GM12878 (cell line): ENCODE results near the gene KCNQ1OT1. TPM values are rescaled to one million over a fixed set of nuclear protein-coding genes. Genes with fewer than 3 reads are reported as not detected.

Experiments used
- ATAC-seq: fragments of 200-7000 bp; cut with Tn5 transposase; 3 replicates; pipeline ENCODE4 v1.9.1; 2020; ENCODE audit warnings: mild to moderate bottlenecking, moderate library complexity
- BruUV-seq: library from RNA; stranded (reverse); fragments of 400-500 nt; replicated peaks from 2 replicates; lab custom pipeline; 2021; lab: Mats Ljungman, UMichigan
- CTCF ChIA-PET: fragments of 300-600 bp; sonication (Branson Sonifier 250); formaldehyde crosslinking; extraction: SDS; loops from one replicate; lab custom pipeline; 2021; ENCODE audit warnings: inconsistent platforms; lab: Yijun Ruan, JAX
- POLR2A ChIA-PET: fragments of 350-600 bp; formaldehyde crosslinking; extraction: SDS; loops from one replicate; lab custom pipeline; 2021; ENCODE audit warnings: inconsistent platforms; lab: Charles Lee
- RAD21 ChIA-PET: fragments of 300-600 bp; sonication (Branson Sonifier 250); formaldehyde crosslinking; loops from one replicate; lab custom pipeline; 2023; ENCODE audit warnings: antibody characterized with exemption; ENCODE audit not compliant: unreplicated experiment; lab: Charles Lee
- SMC1A ChIA-PET: fragments of 300-600 bp; sonication (Branson Sonifier 250); formaldehyde crosslinking; loops from one replicate; lab custom pipeline; 2023; ENCODE audit not compliant: unreplicated experiment, uncharacterized antibody; lab: Charles Lee
- DNase-seq: peaks from one replicate; pipeline ENCODE4 v3.0.0-alpha.2; 2011; ENCODE audit warnings: low read depth, low spot score
- FAIRE-seq: peaks from 3 replicates; lab custom pipeline; 2011; peaks lifted over from hg19 to GRCh38; lab: Jason Lieb, UNC
- H2AFZ ChIP-seq: 2 replicates; pipeline ENCODE4 v1.6.0; 2011; ENCODE audit warnings: low read depth, low read length, control low read depth; ENCODE audit not compliant: control insufficient read depth
- H3K27ac ChIP-seq: 2 replicates; pipeline ENCODE4 v1.5.1; 2011; ENCODE audit warnings: control low read depth; ENCODE audit not compliant: control insufficient read depth, insufficient read depth
- H3K27me3 ChIP-seq, 2 experiments: replicated peaks in 1 of 2; 2 replicates each; pipeline versions ENCODE4 v1.6.0 to v1.6.1; 2011; ENCODE audit warnings: low read length in 1 of 2; ENCODE audit not compliant: control insufficient read depth in 2 of 2, insufficient read depth in 2 of 2
- H3K36me3 ChIP-seq, 2 experiments: 2 replicates each; pipeline ENCODE4 v1.5.1; 2011; ENCODE audit warnings: low read length in 1 of 2; ENCODE audit not compliant: control insufficient read depth in 2 of 2, insufficient read depth in 2 of 2
- H3K4me1 ChIP-seq: 2 replicates; pipeline ENCODE4 v1.6.1; 2011; ENCODE audit warnings: mild to moderate bottlenecking, low read length, moderate library complexity, mixed read lengths; ENCODE audit not compliant: control insufficient read depth, insufficient read depth
- H3K4me2 ChIP-seq: 2 replicates; pipeline ENCODE4 v1.6.0; 2011; ENCODE audit warnings: control low read depth; ENCODE audit not compliant: control insufficient read depth, insufficient read depth
- H3K4me3 ChIP-seq: fragments of 200-600 bp; sonication (generic); 2 replicates; pipeline ENCODE4 v1.5.1; 2016
- H3K79me2 ChIP-seq: 2 replicates; pipeline ENCODE4 v1.6.0; 2011; ENCODE audit warnings: low read length; ENCODE audit not compliant: control insufficient read depth, insufficient read depth
- H3K9ac ChIP-seq: 2 replicates; pipeline ENCODE4 v1.8.0; 2011; ENCODE audit warnings: low read length, control low read depth, mixed read lengths; ENCODE audit not compliant: control insufficient read depth, insufficient read depth
- H3K9me3 ChIP-seq: replicated peaks from 3 replicates; pipeline ENCODE4 v1.5.1; 2011; ENCODE audit warnings: mild to moderate bottlenecking, low read length; ENCODE audit not compliant: control insufficient read depth, insufficient read depth
- H4K20me1 ChIP-seq: 2 replicates; pipeline ENCODE4 v1.6.0; 2011; ENCODE audit not compliant: control insufficient read depth, insufficient read depth
- ATF7 ChIP-seq: fragments of 450-650 bp; IDR thresholded peaks from 2 replicates; pipeline ENCODE4 v1.6.1; 2016; ENCODE audit warnings: low read depth, mild to moderate bottlenecking
- BHLHE40 ChIP-seq, 2 experiments: fragments of 450-650 bp in 1 of 2; IDR thresholded peaks; 2 replicates each; pipeline ENCODE4 v1.6.1; 2011 to 2017; ENCODE audit warnings: low read depth in 2 of 2, borderline replicate concordance in 1 of 2, improper control_type of control experiment in 1 of 2, low read length in 1 of 2, mild to moderate bottlenecking in 1 of 2
- BRCA1 ChIP-seq: IDR thresholded peaks from 2 replicates; pipeline ENCODE4 v1.6.1; 2011; ENCODE audit warnings: low read depth, low read length, improper control_type of control experiment
- EZH2 ChIP-seq: IDR thresholded peaks from 2 replicates; pipeline ENCODE4 v1.6.1; 2012; ENCODE audit warnings: low read depth, mild to moderate bottlenecking, control low read depth, inconsistent platforms, low read length, borderline replicate concordance; ENCODE audit not compliant: control insufficient read depth
- HDAC2 ChIP-seq: fragments of 200-600 bp; sonication (generic); IDR thresholded peaks from 2 replicates; pipeline ENCODE4 v1.6.1; 2017
- KLF5 ChIP-seq: fragments of 450-650 bp; IDR thresholded peaks from 2 replicates; pipeline ENCODE4 v1.6.1; 2014; ENCODE audit warnings: mild to moderate bottlenecking; ENCODE audit not compliant: partially characterized antibody
- POLR2A ChIP-seq: IDR thresholded peaks from 2 replicates; pipeline ENCODE4 v1.6.1; 2011; ENCODE audit warnings: low read depth, mild to moderate bottlenecking, low read length
- RAD21 ChIP-seq: IDR thresholded peaks from 2 replicates; pipeline ENCODE4 v1.6.1; 2011; ENCODE audit warnings: mild to moderate bottlenecking, low read depth, low read length, moderate library complexity; ENCODE audit not compliant: insufficient read depth
- SIX5 ChIP-seq: IDR thresholded peaks from 2 replicates; pipeline ENCODE4 v1.6.1; 2011; ENCODE audit warnings: mild to moderate bottlenecking, low read depth, low read length, moderate library complexity; ENCODE audit not compliant: severe bottlenecking
- SREBF1 ChIP-seq: IDR thresholded peaks from 2 replicates; pipeline ENCODE4 v1.6.1; 2012; ENCODE audit warnings: mild to moderate bottlenecking, low read length
- SRF ChIP-seq, 2 experiments: IDR thresholded peaks; 2 replicates each; pipeline ENCODE4 v1.6.1; 2011; ENCODE audit warnings: low read depth in 2 of 2, low read length in 2 of 2, mild to moderate bottlenecking in 1 of 2, moderate library complexity in 1 of 2
- TCF3 ChIP-seq: IDR thresholded peaks from 2 replicates; pipeline ENCODE4 v1.6.1; 2012; ENCODE audit warnings: low read depth, mild to moderate bottlenecking, low read length, borderline replicate concordance; ENCODE audit not compliant: insufficient read depth
- WGBS: methylation state at CpG from one replicate; pipeline ENCODE4 v1.1.6; 2016; ENCODE audit warnings: low lambda C conversion rate; ENCODE audit not compliant: insufficient replicate concordance, insufficient coverage; ENCODE audit errors: missing lambda C conversion rate; 5-methylcytosine and 5-hydroxymethylcytosine counted together
- in situ Hi-C: fragments of 300-500 bp; cut with MboI; formaldehyde crosslinking; loops from 9 replicates; pipeline ENCODE4 v1.14.3; 2018; ENCODE audit warnings: mixed read lengths
- intact Hi-C: fragments of 100-400 bp; cut with micrococcal nuclease; formaldehyde crosslinking; loops from one replicate; pipeline ENCODE4 v1.14.2; 2022; ENCODE audit not compliant: unreplicated experiment
- polyA plus RNA-seq, 11 experiments: library from polyadenylated mRNA; depleted of rRNA in 4 of 11; unstranded in 6 of 11; stranded (reverse) in 5 of 11; fragments of >200 nt; fragmentation: Nextera tagmentation in 4 of 11; fragmentation: Illumina TruSeq in 1 of 11; extraction: Ambion mirVana in 4 of 11; extraction: Trizol in 1 of 11; gene quantifications; 1 replicate in 1 of 11; 2 replicates in 10 of 11; pipeline versions ENCODE4 v1.2.1 to v1.2.3, GENCODE V29; 2011 to 2016; ENCODE audit warnings: inconsistent platforms in 2 of 11, missing spikeins in 2 of 11, low read depth in 1 of 11
- total RNA-seq, 4 experiments: library from RNA; depleted of rRNA in 3 of 4; stranded (reverse); fragments of >200 nt in 3 of 4; fragmentation: Illumina TruSeq in 1 of 4; extraction: Trizol in 1 of 4; gene quantifications; 2 replicates each; pipeline versions ENCODE4 v1.2.1 to v1.2.3, GENCODE V29; 2013 to 2021
- TF ChIP-seq, protein P1 (sequence below): fragments of 450-650 bp; IDR thresholded peaks from 2 replicates; pipeline ENCODE4 v1.6.1; 2017; ENCODE audit warnings: low read depth, mild to moderate bottlenecking, moderate library complexity

KCNQ1OT1 gene
- total and polyA plus RNA-seq, 10 of the 15 experiments (the other 5 are each of a cell fraction or from before 2014, with no cell fraction given): 0.02 to 1.6 (median 0.41) TPM

DNA sequence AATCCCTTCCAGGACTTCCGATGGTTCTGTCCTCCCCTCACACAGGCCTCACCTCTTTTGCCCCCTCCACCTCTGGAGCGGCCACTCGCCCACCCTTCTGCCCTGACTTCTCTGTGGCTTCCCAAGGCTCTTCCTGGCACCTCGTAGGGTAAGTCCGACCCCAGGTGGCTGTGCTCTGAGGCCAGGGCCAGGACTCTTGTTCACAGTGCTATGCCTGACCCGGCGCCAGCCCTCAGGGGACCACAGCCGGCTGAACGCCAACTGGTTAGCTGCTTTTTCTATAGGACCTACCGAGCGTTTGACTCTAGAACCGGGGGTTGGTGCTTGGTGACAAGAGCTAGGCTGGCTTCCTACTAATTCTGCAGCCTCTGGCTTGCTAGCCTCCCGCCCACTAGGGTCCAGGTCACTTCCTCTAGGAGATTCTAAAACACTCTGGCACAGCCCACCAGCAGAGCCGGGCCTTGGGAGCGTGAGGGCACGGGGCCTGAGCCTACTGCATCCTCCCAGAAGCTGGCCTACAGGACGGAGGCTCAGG is 28.4 kb upstream of the KCNQ1OT1 start:
- 28% methylated on average over 17 of the region's 17 CpGs for WGBS
- no peak for TF ChIP-seq POLR2A
- no TSS peak for BruUV-seq
- in situ Hi-C loops: no loop called here
- ChIA-PET POLR2A (no interaction called here), RAD21 (no interaction called here), CTCF (no interaction called here), SMC1A (no interaction called here)
- Histone ChIP-seq H3K9me3 (no peaks in the 10 kb centered on the region), H3K36me3 (no peaks in the 10 kb centered on the region), H3K79me2 (no peaks in the 10 kb centered on the region), H3K27me3 (no peaks in the 10 kb centered on the region; a peak in 2 of 4 replicates), H3K4me3 (no peak overlapping the region), H2AFZ (no peak overlapping the region), H3K27ac (no peak overlapping the region), H4K20me1 (no peaks in the 10 kb centered on the region), H3K4me1 (no peaks in the 10 kb centered on the region), H3K4me2 (no peak overlapping the region), H3K9ac (no peak overlapping the region)
- no peak for DNase-seq
- no peak for ATAC-seq
- no peak for FAIRE-seq
- intact Hi-C loops: no loop called here

GRCh38 chr11:2726964-2727363 is 27.2 kb upstream of the KCNQ1OT1 start:
- H2AFZ ChIP-seq: no peak overlapping the region
- ChIA-PET SMC1A (no interaction called here), CTCF (no interaction called here), POLR2A (no interaction called here), RAD21 (no interaction called here)
- intact Hi-C loops (no loop called here), in situ Hi-C loops (no loop called here)
- WGBS: 17% methylated on average over 4 of the region's 4 CpGs
- BruUV-seq: no TSS peak
- no peak for DNase-seq
- no peak overlapping the region for H3K4me2 ChIP-seq
- peaks cover 0 to 3% of the 10 kb centered on the region in 2 experiments; a peak in 3 of 4 replicates for H3K27me3 ChIP-seq
- no peak overlapping the region for H3K4me3 ChIP-seq
- H3K9ac ChIP-seq: no peak overlapping the region
- H3K36me3 ChIP-seq: no peaks in the 10 kb centered on the region
- no peak overlapping the region for H3K27ac ChIP-seq
- H3K9me3 ChIP-seq: no peaks in the 10 kb centered on the region
- no peaks in the 10 kb centered on the region for H4K20me1 ChIP-seq
- FAIRE-seq: no peak
- TF ChIP-seq EZH2: no peak
- TF ChIP-seq, protein P1, sequence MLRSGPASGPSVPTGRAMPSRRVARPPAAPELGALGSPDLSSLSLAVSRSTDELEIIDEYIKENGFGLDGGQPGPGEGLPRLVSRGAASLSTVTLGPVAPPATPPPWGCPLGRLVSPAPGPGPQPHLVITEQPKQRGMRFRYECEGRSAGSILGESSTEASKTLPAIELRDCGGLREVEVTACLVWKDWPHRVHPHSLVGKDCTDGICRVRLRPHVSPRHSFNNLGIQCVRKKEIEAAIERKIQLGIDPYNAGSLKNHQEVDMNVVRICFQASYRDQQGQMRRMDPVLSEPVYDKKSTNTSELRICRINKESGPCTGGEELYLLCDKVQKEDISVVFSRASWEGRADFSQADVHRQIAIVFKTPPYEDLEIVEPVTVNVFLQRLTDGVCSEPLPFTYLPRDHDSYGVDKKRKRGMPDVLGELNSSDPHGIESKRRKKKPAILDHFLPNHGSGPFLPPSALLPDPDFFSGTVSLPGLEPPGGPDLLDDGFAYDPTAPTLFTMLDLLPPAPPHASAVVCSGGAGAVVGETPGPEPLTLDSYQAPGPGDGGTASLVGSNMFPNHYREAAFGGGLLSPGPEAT: no peak
- TF ChIP-seq RAD21: no peak
- no peak for TF ChIP-seq SREBF1
- no peak for TF ChIP-seq HDAC2
- TF ChIP-seq KLF5: no peak
- no peak for TF ChIP-seq SIX5
- no peak for TF ChIP-seq TCF3
- TF ChIP-seq BRCA1: no peak
- TF ChIP-seq SRF (IDR thresholded peaks at IDR 0.05; ENCODE audit: low read depth in 2 of 2, low read length in 2 of 2): no peak
- TF ChIP-seq BHLHE40 (IDR thresholded peaks at IDR 0.05; ENCODE audit: borderline replicate concordance in 1 of 2, low read depth in 2 of 2, low read length in 1 of 2): no peak
- TF ChIP-seq ATF7: no peak
- no peaks in the 10 kb centered on the region for H3K79me2 ChIP-seq
- H3K4me1 ChIP-seq: no peaks in the 10 kb centered on the region
- no peak for ATAC-seq
